Neural progenitor cell (in vitro differentiated cells): ENCODE measurements around the gene PRODH.

Experiments
- EZH2 ChIP-seq: fragments of 200-600 bp; sonication (generic); IDR thresholded peaks from 2 replicates; pipeline ENCODE4 v1.6.1; 2017; ENCODE audit warnings: antibody characterized with exemption, mild to moderate bottlenecking, moderate library complexity
- EZH2phosphoT487 ChIP-seq: fragments of 200-600 bp; sonication (generic); IDR thresholded peaks from 2 replicates; pipeline ENCODE4 v1.6.1; 2017; ENCODE audit warnings: antibody characterized with exemption
- TF ChIP-seq, protein P1 (sequence below): fragments of 200-600 bp; sonication (generic); IDR thresholded peaks from 2 replicates; pipeline ENCODE4 v1.5.1; 2017; ENCODE audit warnings: antibody characterized with exemption, mild to moderate bottlenecking

GRCh38 chr22:18976197-18976751 is 40.2 kb upstream of the PRODH start:
- TF ChIP-seq, protein P1, sequence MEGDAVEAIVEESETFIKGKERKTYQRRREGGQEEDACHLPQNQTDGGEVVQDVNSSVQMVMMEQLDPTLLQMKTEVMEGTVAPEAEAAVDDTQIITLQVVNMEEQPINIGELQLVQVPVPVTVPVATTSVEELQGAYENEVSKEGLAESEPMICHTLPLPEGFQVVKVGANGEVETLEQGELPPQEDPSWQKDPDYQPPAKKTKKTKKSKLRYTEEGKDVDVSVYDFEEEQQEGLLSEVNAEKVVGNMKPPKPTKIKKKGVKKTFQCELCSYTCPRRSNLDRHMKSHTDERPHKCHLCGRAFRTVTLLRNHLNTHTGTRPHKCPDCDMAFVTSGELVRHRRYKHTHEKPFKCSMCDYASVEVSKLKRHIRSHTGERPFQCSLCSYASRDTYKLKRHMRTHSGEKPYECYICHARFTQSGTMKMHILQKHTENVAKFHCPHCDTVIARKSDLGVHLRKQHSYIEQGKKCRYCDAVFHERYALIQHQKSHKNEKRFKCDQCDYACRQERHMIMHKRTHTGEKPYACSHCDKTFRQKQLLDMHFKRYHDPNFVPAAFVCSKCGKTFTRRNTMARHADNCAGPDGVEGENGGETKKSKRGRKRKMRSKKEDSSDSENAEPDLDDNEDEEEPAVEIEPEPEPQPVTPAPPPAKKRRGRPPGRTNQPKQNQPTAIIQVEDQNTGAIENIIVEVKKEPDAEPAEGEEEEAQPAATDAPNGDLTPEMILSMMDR: no peak
- TF ChIP-seq EZH2phosphoT487 (no peak), EZH2 (no peak)
